Cerebellar cortex (tissue), 1 donor: ENCODE data around the gene CCND2.
A peak's percentile ranks its signal among the peaks of the same experiment; 100 is the strongest.

Experiments used
- DNase-seq: peaks from one replicate; pipeline ENCODE4 v3.0.0-alpha.2; 2015; ENCODE audit warnings: low spot score

The CCND2 gene

DNA sequence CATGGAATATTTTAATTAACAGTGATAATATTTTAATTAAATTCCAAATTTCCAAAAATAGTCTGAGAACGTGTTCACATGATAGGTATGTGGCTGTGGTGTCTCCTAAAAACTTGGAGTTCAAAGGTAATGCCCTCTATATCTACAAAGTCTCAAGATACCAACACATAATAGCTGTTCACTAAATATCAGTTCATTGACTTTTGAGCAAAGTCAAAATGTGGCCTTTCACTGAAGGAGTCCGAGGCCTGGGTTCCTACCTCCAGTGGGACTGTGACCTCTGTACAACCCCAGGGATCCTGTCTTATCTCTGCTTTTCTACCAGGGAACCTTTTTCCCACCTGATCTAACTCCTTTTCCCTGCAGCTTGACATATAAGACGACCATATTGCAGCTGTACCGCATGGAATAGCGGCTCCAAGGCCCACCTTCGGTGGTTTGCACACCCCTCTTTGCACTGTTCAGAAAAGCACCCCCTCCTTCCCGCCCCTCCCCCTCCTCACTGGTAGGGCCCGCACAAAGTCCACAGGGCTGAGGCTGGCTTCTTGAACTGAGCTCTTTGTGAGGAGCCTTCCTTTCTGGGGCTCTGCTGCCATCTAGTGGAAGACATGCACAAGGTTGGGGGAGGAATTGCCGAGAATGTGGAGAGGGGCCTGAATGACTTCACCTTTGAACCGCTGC, 3.1 kb downstream of the CCND2 start:
- peak; percentile 89 for DNase-seq

DNA sequence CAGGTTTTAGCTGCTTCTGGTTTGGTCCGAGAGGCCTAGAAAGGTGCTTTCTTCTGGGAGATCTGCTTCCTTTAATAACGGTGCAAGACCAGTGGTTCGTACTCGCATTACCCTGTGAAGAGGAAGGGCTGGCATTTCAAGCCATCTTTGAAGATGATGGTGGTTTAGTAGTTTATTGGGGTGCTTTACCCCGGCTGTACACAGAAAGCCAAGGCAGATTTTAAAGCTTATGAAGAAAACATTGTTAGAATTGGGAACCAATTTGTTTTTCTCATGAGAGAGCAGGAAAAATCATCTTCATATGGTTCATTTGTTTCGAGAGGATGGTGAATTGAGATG, 3.6 kb downstream of the CCND2 start:
- no peak for DNase-seq

- no peak for DNase-seq
Measured at GRCh38 chr12:4277857-4278256, 4.3 kb downstream of the CCND2 start.

- no peak for DNase-seq
Measured at GRCh38 chr12:4278329-4279197, 5.0 kb downstream of the CCND2 start.

DNA sequence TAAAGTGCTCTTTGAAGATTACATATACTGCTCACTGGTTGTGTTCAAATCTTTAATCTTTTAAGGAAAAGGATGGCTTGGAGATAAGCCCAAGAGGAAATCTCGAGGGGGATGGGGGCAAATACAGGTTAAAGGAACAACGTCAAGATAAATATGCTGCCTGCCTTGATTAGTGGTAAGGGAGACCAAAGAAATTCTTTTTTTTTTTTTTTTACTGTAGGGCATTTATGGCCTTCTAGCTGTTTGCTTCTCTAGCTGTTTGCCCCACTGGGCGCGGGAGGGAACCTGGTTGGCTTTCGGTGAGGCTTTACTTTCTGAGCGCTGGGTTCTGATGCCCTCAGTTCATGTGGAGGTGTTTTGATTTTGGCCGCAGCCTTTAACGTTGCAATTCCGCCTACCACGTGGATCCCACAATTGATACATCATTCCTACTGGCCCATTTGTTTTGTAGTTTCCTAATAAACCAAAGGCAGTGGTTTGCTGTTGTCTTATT, 5.7 kb downstream of the CCND2 start:
- no peak for DNase-seq

GRCh38 chr12:4280351-4281163, 7.0 kb downstream of the CCND2 start:
- no peak for DNase-seq

GRCh38 chr12:4281173-4281654, 7.7 kb downstream of the CCND2 start:
- DNase-seq = no peak

DNA sequence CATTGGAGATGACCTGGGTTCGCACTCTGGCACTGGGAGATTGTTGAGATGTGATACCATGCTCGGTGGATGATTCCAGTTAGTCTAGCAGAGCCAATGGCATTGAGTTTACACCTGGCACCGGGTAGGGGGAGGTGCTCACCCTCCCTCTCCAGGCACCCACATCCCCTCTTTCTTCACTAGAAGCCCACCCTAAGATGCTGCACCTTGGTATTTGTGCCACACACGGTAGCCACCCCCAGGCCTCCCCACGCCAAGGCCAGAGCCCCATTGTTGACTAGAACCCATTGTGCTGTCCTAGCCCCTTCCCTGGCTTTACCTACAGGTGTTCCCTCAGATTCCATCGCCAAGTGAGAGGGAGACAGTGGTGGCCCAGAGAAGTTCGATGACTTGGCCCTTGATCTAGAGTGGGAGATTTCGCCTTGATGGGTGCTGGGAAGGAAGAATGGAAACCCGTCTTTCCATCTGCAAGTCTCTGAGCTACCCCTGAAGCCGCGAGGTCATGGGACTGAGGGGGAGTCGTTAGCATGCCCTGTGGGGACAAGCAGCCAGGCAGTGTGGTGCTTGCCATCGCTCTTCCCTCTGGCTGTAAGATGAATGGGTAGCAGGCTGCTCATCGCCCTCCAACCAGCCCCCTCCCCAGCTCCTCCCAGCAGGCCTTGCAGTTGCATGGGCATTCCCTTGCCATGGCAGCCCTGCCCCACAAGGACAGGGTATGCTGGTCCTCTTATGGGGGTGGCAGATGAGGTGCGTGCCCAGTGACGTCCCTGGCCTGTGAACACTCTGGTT, 8.7 kb downstream of the CCND2 start:
- DNase-seq = no peak

DNA sequence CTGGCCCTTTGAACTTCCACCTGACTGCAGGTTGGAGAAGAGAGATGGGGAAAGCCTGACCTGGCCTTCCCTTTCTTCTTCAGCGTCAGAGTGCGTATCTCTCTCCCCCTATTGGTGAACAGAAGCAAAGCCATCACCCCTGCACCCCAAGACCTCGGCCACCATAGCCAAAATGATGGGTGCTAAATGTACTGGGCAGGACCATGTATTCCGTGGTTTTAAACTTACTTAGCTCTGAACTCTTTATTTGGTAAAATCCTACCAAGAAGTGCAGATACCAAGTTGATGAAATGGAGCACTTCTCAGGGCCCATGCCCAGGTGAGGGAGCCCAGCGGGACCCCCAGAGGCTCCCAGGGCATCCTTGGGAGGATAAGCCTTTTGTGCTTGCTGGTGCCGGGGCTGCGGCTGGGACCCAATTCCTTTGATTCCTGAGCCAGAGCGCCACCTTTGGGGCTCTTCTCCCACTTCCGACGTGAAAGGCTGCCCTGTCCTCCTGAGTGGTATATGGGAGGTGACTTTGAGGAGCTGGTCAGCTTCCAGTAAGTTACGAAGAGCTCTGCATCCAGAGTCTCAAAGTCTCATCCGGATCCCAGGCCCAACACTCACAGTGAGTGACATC, 9.4 kb downstream of the CCND2 start:
- DNase-seq = no peak

DNA sequence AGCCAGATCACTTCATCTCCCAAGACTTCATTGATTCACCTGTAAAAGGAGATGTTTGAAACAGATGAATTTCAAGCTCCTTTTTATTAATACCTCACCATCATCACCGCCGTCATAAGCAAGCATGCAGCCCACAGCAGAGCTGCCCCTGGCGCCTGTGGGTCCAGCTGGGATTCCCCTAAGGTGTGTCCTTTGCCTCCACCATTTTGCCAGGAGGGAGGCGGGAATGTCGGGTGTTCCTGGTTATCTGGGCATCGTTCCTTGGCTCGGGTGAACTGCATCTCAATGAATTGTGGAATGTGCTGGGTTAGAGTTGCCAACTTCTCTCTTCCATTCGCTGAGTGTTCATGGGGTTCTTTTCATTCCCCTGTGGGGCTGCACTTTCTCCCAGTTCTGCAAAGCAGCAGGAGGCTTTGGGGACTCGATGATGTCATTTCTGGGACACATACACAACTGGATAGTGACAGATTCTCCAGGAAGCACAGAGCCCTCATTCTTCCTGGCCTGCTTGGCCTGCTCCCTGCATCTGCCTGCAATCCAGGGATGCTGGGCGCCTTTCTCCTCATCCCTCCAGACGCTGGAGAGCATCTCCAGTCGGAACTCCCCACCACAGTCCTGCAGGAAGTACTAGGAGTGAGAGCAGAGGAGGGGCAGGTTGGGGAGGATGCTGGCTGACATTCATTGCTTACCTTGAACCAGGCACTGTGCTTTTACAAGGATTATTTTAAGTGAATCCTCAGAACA, 10.1 kb downstream of the CCND2 start:
- no peak for DNase-seq

DNA sequence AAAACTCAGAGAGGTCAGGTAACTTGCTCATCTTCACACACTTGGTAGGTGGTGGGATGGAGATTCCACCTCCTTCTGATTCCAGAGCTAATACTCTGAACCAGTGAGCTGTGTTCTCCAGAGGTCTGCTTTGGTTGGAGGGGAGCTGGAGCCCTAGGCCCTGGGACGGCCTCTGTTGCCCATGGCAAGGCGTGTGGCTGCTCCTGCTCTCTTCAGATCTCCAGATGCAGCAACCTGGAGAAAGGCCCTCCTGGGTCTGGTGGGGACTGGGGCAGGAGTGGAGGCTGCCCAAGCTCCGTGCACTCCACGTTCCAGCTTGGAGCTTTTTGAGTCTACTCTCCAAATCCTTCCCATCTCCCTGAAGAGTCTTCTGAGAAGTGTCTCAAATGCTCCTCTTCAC, 10.7 kb downstream of the CCND2 start:
- no peak for DNase-seq

DNA sequence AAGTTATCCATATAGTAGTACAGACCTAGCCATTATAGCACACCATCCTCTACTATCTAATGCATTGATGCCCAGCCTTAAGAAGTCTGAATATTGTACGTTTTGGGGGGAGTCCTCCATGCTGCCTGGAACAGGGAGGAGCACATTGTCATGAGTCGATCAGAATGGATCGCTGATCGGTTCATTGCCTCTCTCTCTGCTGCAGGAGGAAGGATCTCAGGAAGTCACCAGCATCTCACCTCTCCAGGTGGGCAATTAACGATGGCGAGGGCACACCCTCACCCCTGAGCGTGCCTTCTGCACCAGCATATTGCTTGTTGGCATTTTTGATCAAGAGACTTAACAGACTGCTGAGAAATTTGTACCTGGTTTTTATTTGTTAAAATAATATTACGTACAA, 11.5 kb downstream of the CCND2 start:
- DNase-seq = no peak

GRCh38 chr12:4286228-4286627, 12.7 kb downstream of the CCND2 start:
- no peak for DNase-seq

- DNase-seq = no peak
Measured at GRCh38 chr12:4286771-4287317, 13.3 kb downstream of the CCND2 start.

DNA sequence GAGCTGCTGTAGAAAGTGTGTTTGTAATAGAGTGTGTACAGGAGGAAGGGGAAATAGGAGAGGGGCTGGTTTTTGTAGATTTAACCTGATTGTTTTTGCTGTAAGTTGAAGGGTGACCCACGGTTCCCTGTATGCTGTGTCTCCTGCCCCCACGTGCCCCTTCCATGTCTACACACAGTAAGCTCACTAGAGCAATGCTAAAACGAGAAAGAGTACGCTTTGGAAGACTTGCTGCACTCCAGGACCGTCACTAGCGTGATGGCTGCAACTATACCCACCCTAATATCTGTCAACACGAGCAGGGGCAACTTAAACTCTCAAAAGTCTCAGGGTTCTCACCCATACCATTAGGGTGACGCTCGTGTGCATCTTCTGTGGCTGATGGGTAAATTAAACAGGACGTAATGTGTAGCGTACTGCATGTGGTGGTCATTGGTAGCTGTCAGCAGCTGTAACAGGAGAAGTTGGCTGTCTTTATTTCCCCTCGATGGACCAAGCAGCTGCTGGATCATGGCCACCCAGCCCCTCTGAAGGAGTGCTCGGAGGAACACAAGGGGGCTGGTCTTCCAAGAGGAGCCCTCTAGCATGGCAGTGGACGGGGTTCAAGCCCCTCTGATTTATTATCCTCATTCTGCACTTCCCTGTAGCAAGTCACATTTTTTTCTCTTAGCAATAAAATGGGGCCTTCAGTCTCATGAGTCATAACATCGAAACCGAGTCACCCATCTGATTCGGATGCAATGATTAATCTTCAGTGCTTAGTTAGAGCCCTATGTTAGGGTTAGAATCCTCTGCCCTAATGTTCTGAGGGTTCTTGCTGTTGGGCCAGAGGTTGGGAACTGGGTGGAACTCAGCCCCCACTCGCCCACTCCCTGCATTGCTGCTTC, 14.0 kb downstream of the CCND2 start:
- DNase-seq = no peak

DNA sequence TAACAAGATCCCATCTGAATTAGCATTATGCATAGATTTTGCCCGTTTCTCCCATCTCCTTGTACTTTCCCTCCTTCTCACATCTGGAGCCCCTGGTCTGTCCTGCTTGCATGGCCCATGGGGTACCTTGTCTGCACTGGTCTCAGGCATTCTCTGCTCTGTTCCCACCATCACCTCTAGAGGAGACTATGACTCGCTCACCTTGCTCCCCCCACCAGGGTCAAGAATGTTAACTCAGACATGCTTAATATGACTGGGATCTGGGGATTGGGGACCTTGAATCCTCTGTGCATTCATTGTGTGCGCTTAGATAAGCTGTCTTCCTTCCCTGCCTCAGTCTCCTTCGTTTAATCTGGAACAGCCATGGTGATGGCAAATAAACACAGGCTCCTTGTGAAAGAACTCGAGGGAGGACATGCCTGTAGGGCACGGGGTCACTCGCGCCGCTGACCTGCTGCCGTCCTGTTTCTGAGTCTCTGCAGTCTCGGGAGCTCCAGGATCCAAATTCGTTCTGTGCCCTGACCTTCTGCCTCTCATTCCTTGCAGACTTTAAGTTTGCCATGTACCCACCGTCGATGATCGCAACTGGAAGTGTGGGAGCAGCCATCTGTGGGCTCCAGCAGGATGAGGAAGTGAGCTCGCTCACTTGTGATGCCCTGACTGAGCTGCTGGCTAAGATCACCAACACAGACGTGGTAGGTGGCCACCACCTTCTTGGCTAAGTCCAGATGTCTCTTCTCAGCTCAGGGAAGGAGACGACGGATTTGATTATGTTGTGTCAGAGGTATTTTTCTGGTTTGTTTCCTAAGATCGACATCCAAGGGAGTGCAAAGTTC, 15.0 kb downstream of the CCND2 start:
- no peak for DNase-seq

GRCh38 chr12:4289231-4289878, 15.8 kb downstream of the CCND2 start:
- DNase-seq = no peak
